Uterus (tissue), 2 donors: ENCODE data around the gene TCEA2.
"Not testable (repeated sequence)": the region's sequence is repeated elsewhere in the genome, so short reads cannot be mapped to it uniquely, and the experiment has no call there.

ENCODE experiments used
- CTCF ChIP-seq, 4 experiments: fragments of 200-600 bp in 2 of 4; fragments of 450-650 bp in 2 of 4; sonication (generic) in 2 of 4; IDR thresholded peaks; one replicate each; pipeline ENCODE4 v1.5.1; 2016 to 2019; ENCODE audit warnings: antibody characterized with exemption in 4 of 4, mild to moderate bottlenecking in 2 of 4, moderate library complexity in 1 of 4
- POLR2A ChIP-seq, 2 donors: fragments of 450-650 bp; IDR thresholded peaks; one replicate each; pipeline ENCODE4 v1.6.1; 2016; ENCODE audit warnings: antibody characterized with exemption in 2 of 2, mild to moderate bottlenecking in 1 of 2, moderate library complexity in 1 of 2

GRCh38 chr20:64088586-64088985, 25.6 kb downstream of the TCEA2 start:
- not testable (repeated sequence) for TF ChIP-seq POLR2A, CTCF (IDR thresholded peaks at IDR 0.05)
